ENCODE results near the gene ALX4. TPM values are rescaled to one million over a fixed set of nuclear protein-coding genes. Genes with fewer than 3 reads are reported as not detected.

The ALX4 gene
- polyA plus RNA-seq, 1 of the 3 experiments (the other 2 are of a cell fraction), result under 0.01 TPM

GRCh38 chr11:44280257-44280656 lies 29.7 kb downstream of the ALX4 start:
- H3K4me3 ChIP-seq (ENCODE audit: low read depth in 2 of 2, low read length in 1 of 2), result no peak overlapping the region
- 60% methylated on average over 1 of the region's 7 CpGs for WGBS (ENCODE audit: low lambda C conversion rate)
- H3K27me3 ChIP-seq (ENCODE audit: insufficient read depth), result no peaks in the 10 kb centered on the region
- H3K4me2 ChIP-seq, result no peak overlapping the region
- no peaks in the 10 kb centered on the region for H3F3A ChIP-seq (replicated peaks; ENCODE audit: insufficient read depth)
- no peaks in the 10 kb centered on the region for H3K9me3 ChIP-seq
- no peaks in the 10 kb centered on the region for H4K20me1 ChIP-seq (ENCODE audit: insufficient read depth)
- POLR2A ChIA-PET, result no interaction called here
- CTCF ChIA-PET, result interaction anchor here (0.8 to 1.5 kb wide), 5 partner anchors 10 to 337 kb away, joined by 3 to 5 read pairs (median 3); no protein-coding TSS in a partner anchor
- no peaks in the 10 kb centered on the region for H3K9me2 ChIP-seq
- no peaks in the 10 kb centered on the region for H3K36me3 ChIP-seq (replicated peaks in 1 of 2; ENCODE audit: control insufficient read depth in 1 of 2, insufficient read depth in 2 of 2, low read length in 1 of 2)
- no peaks in the 10 kb centered on the region for H3K79me2 ChIP-seq (ENCODE audit: insufficient read depth)
- H2AFZ ChIP-seq (ENCODE audit: low read depth), result no peak overlapping the region
- no peak overlapping the region for H3K9ac ChIP-seq
- TF ChIP-seq JUND (IDR thresholded peaks at IDR 0.05) (no peak), NRF1 (IDR thresholded peaks at IDR 0.05; ENCODE audit: low read depth, low read length) (no peak), NFIC (IDR thresholded peaks at IDR 0.05; ENCODE audit: borderline replicate concordance) (no peak), USF2 (IDR thresholded peaks at IDR 0.05; ENCODE audit: borderline replicate concordance, low read depth, low read length) (no peak), MEF2A (IDR thresholded peaks at IDR 0.05; ENCODE audit: borderline replicate concordance, low read depth) (no peak)
- H3K4me1 ChIP-seq (ENCODE audit: control insufficient read depth in 1 of 2, insufficient read depth in 2 of 2, low read depth in 1 of 2, low read length in 1 of 2), result peaks cover 0 to 10% of the 10 kb centered on the region in 2 experiments; a peak in 1 of 4 replicates
- no peak for DNase-seq
- no peak overlapping the region for H3K27ac ChIP-seq (ENCODE audit: low read depth in 2 of 2, low read length in 1 of 2)

GRCh38 chr11:44279483-44279882 lies 30.5 kb downstream of the ALX4 start:
- Histone ChIP-seq H3K27ac (ENCODE audit: low read depth in 2 of 2, low read length in 1 of 2) (no peak overlapping the region), H3K9me2 (no peaks in the 10 kb centered on the region), H3K36me3 (replicated peaks in 1 of 2; ENCODE audit: control insufficient read depth in 1 of 2, insufficient read depth in 2 of 2, low read length in 1 of 2) (no peaks in the 10 kb centered on the region), H4K20me1 (ENCODE audit: insufficient read depth) (no peaks in the 10 kb centered on the region), H2AFZ (ENCODE audit: low read depth) (no peak overlapping the region), H3K27me3 (ENCODE audit: insufficient read depth) (no peaks in the 10 kb centered on the region), H3K79me2 (ENCODE audit: insufficient read depth) (no peaks in the 10 kb centered on the region), H3K9ac (no peak overlapping the region), H3K4me2 (no peak overlapping the region), H3K9me3 (no peaks in the 10 kb centered on the region), H3K4me3 (ENCODE audit: low read depth in 2 of 2, low read length in 1 of 2) (no peak overlapping the region), H3K4me1 (ENCODE audit: control insufficient read depth in 1 of 2, insufficient read depth in 2 of 2, low read depth in 1 of 2, low read length in 1 of 2) (peaks cover 0 to 10% of the 10 kb centered on the region in 2 experiments; a peak in 1 of 4 replicates), H3F3A (replicated peaks; ENCODE audit: insufficient read depth) (no peaks in the 10 kb centered on the region)
- no peak for DNase-seq
- TF ChIP-seq TEAD4 (IDR thresholded peaks at IDR 0.05; ENCODE audit: borderline replicate concordance, insufficient read depth) (no peak), MAX (IDR thresholded peaks at IDR 0.05; ENCODE audit: low read depth) (no peak), REST (IDR thresholded peaks at IDR 0.05; ENCODE audit: low read depth, low read length) (no peak), GABPA (IDR thresholded peaks at IDR 0.05; ENCODE audit: low read depth) (no peak), FOXM1 (IDR thresholded peaks at IDR 0.05; ENCODE audit: low read depth) (no peak), RFX5 (IDR thresholded peaks at IDR 0.05; ENCODE audit: low read length) (no peak), CHD2 (IDR thresholded peaks at IDR 0.05; ENCODE audit: low read length, partially characterized antibody) (no peak), SMC3 (IDR thresholded peaks at IDR 0.05; ENCODE audit: low read depth, low read length) (no peak), RAD21 (IDR thresholded peaks at IDR 0.05; ENCODE audit: low read length) (no peak), RXRA (IDR thresholded peaks at IDR 0.05; ENCODE audit: borderline replicate concordance, low read depth) (no peak), USF2 (IDR thresholded peaks at IDR 0.05; ENCODE audit: borderline replicate concordance, low read depth, low read length) (no peak)
- WGBS (ENCODE audit: low lambda C conversion rate), result 45% methylated on average over 4 of the region's 6 CpGs
- CTCF ChIA-PET, result interaction anchor here (0.7 to 3.4 kb wide), 6 partner anchors 9 to 338 kb away, joined by 3 to 11 read pairs (median 3); no protein-coding TSS in a partner anchor
- POLR2A ChIA-PET, result no interaction called here

Measured in SK-N-SH (cell line).